GM21515 (cell line): Measurements from ENCODE around the gene COL28A1.
A peak's percentile ranks its signal among the peaks of the same experiment; 100 is the strongest.

Experiments
- ATAC-seq: cut with Tn5 transposase; IDR thresholded peaks from one replicate; pipeline ENCODE4 v1.9.1; 2021; ENCODE audit not compliant: unreplicated experiment

COL28A1 gene

GRCh38 chr7:7344583-7344982, 191.1 kb downstream of the COL28A1 start:
- ATAC-seq = no peak

- ATAC-seq = no peak
Observed at GRCh38 chr7:7335909-7336308, 199.8 kb downstream of the COL28A1 start.

GRCh38 chr7:7335215-7335614, 200.5 kb downstream of the COL28A1 start:
- no peak for ATAC-seq

- ATAC-seq = no peak
Observed at GRCh38 chr7:7333610-7334009, 202.1 kb downstream of the COL28A1 start.

- no peak for ATAC-seq
Observed at GRCh38 chr7:7331523-7331922, 204.2 kb downstream of the COL28A1 start.

- ATAC-seq = no peak
Observed at GRCh38 chr7:7330997-7331396, 204.7 kb downstream of the COL28A1 start.

- ATAC-seq = no peak
Observed at GRCh38 chr7:7329326-7329725, 206.3 kb downstream of the COL28A1 start.

GRCh38 chr7:7327423-7327822, 208.2 kb downstream of the COL28A1 start:
- ATAC-seq = no peak

GRCh38 chr7:7324698-7325097, 211.0 kb downstream of the COL28A1 start:
- ATAC-seq = no peak

GRCh38 chr7:7323921-7324320, 211.8 kb downstream of the COL28A1 start:
- no peak for ATAC-seq

GRCh38 chr7:7323352-7323751, 212.3 kb downstream of the COL28A1 start:
- ATAC-seq = peak; percentile 59

- peak; percentile 92 for ATAC-seq
Observed at GRCh38 chr7:7321681-7322080, 214.0 kb downstream of the COL28A1 start.

GRCh38 chr7:7318601-7319000, 217.1 kb downstream of the COL28A1 start:
- no peak for ATAC-seq

- no peak for ATAC-seq
Observed at GRCh38 chr7:7317850-7318249, 217.8 kb downstream of the COL28A1 start.

- ATAC-seq = no peak
Observed at GRCh38 chr7:7315851-7316250, 219.8 kb downstream of the COL28A1 start.

- no peak for ATAC-seq
Observed at GRCh38 chr7:7312323-7312722, 223.3 kb downstream of the COL28A1 start.

- no peak for ATAC-seq
Observed at GRCh38 chr7:7311001-7311400, 224.7 kb downstream of the COL28A1 start.

- no peak for ATAC-seq
Observed at GRCh38 chr7:7309203-7309602, 226.5 kb downstream of the COL28A1 start.
